Measurements from ENCODE around the gene TMEM106B.
"Not testable (repeated sequence)": the region's sequence is repeated elsewhere in the genome, so short reads cannot be mapped to it uniquely, and the experiment has no call there.

The TMEM106B gene

DNA sequence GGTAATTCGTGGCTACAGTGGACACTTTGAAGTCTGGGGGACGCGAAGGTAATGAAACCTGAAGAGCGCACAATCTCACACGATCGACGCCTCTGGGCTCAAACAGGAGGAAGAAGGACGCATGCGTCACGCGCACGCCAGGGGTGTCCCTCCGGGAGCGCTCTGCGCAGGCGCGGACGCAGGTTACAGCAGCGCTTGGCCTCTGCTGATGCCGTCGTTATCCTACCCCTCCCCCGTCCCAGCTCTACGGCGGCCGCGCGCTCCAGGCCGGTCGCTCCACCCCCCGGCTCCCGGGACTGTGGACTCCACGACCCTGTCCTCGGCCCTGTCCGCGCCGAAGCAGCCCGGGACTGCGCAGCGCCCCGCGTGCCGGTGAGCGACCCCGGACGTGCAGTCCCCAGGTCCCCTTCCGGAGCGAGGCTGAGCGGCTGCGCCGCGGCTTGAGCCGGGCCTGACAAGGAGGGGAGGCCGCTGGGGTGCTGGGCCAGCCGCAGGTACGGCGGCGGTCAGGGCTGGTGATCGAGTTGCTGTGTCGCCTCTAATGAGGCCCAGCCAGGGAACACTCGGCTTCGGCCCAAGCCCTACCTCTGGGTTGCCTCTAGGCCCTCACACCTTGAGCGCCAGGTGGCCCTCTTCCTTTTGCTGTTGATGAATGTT is at the start of gene TMEM106B:
Gene TMEM106B (plus strand): TSS at position 241 of the 657 bp plus-strand sequence. CDS start 3,517 bp downstream, outside the sequence.
- peak; percentile 97 for DNase-seq

DNA sequence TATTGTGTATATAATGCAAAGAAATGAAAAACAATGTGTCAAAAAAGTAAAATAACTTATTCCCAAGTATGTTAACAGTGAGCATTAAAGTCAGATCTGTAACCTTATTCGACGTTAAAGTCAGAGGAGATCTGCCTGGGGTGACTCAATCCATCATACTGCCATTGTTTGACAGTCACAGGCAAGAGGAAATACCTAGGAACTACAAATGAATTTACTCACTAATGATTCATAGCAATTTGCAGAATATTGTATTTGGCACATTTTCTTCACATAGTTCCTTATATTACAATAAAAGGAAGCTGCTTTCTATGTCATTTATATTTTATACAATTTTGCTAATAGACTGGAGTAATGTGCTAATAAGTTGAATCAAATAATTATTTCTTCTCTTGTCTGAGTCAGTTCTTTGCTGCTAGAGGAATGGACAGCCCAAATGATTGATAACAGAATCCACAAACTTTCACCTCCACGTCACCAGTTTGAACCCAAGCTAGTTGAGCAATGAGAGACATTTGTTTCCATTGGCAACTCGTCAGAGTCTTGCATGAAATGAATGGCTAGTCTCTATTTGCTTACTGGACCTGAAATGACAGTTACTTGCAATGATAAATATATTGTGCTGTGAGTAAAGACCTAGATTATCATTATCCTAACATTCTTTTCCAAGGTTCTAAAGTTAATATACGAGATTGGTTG is 48.5 kb upstream of the TMEM106B start:
- no peak for DNase-seq

DNA sequence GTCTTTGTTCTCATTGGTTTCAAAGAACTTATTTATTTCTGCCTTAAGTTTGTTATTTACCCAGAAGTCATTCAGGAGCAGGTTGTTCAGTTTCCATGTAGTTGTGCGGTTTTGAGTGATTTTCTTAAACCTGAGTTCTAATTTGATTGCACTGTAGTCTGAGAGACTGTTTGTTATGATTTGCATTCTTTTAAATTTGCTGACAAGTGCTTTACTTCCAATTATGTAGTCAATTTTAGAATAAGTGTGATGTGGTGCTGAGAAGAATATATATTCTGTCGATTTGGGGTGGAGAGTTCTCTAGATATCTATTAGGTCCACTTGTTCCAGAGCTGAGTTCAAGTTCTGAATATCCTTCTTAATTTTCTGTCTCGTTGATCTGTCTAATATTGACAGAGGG is 43.0 kb upstream of the TMEM106B start:
- DNase-seq: not testable (repeated sequence)

DNA sequence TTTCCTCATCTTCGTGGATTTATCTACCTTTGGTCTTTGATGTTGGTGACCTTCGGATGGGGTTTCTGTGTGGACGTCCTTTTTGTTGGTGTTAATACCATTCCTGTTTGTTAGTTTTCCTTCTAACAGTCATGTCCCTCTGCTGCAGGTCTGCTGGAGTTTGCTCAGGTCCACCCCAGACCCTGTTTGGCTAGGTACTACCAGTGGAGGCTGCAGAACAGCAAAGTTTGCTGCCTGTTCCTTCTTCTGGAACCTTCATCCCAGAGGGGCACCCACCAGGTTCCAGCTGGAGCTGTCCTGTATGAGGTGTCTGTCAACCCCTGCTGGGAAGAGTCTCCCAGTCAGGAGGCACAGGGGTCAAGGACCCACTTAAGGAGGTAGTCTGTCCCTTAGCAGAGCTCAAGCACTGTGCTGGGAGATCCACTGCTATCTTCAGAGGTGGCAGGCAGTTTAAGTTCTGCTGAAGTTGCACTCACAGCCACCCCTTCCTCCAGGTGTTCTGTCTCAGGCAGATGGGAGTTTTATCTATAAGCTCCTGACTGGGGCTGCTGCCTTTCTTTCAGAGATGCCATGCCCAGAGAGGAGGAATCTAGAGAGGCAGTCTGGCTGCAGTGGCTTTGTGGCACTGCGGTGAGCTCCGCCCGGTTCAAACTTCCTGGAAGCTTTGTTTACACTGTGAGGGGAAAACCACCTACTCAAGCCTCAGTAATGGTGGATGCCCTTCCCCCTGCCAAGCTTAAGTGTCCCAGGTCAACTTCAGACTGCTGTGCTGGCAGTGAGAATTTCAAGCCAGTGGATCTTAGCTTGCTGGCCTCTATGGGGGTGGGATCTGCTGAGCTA is 40.9 kb upstream of the TMEM106B start:
- peak; percentile 39 for DNase-seq

DNA sequence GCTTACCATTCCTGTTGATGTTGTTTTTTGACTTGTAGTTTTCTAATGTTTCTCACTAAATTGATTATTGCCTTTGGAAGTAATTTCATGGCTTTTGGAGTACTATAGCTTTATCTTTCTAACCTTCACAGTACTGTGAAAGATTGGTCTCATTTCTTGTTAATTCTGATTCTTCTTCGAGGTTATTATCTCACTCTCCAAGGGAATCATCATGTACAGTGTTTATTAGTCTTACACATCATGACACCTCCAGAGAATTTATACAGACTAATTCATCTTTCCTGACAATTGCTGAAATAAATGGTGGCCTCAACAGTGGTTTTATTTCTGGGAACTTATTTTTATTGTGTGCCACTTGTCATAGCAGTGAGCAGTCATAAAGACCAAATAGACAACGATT is 37.4 kb upstream of the TMEM106B start:
- no peak for DNase-seq

DNA sequence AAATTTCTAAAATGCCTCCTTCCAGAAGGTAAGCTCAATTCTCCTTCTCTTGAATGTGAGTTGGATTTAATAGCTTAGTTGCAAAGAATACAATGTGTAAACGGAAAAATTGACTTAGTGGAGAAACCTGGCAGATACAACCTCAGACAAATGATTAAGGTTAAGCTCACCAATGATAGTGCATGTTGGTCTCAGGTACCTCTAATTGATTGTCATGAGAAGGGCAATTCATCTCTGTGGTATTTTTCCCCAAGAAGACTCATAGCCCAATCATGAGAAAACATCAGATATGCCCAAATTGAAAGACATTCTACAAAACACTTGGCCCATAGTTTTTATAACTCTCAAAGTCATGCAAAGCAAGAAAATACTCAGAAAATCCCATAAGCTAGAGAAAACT is 36.2 kb upstream of the TMEM106B start:
- no peak for DNase-seq

DNA sequence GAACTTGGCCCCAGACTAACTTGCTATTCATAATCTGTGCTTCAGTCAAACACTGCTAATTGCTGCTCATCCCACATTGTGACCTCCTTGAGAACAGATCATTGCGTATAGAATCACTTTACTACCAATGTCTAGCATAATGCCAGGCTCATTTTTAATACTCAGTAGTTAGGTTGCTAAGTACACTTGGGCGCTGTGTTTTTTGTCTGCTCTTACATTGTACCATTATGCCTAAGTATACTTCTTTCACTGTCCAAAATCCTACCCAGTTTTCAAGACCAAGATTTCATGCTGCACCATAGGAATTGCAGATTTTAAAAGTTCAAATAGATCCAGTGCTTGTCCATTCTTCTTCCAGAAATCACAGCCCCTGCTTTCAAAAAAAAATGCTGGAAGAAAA is 32.8 kb upstream of the TMEM106B start:
- DNase-seq: no peak

DNA sequence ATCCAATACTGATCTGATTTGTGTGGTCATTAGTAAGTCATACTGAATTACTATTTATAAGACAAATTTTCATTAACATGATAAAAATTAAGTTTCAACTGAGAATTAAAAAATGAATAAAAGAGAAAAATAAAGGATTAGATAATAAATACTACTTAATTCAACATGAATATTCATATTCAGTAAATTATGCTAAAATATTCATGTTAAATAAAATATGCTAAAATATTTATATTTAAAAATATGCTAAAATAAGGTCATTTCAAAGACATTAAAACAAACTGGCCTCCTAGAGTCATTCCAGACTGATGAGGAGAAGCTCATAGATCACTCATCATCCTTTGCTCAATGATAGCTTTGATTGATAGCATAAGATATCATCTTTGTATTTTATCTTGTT is 16.7 kb upstream of the TMEM106B start:
- DNase-seq: no peak

DNA sequence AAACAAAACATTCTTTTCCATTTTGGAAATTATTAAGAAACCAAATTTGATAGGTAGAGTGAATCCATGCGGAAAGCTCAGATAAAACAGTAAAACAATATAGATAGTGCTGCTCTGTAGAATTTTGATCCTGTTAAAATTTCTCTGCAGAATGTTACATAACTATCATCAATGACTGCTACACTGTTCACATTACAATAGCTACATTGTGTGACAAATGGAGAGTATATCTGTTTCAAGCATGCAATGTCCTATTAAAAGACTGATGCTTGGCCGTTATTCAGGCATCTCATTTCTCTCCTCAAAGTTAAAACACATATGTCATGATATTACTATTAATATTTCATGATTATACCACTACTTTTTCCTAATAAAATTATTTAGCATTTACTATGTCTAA is 14.7 kb upstream of the TMEM106B start:
- no peak for DNase-seq

DNA sequence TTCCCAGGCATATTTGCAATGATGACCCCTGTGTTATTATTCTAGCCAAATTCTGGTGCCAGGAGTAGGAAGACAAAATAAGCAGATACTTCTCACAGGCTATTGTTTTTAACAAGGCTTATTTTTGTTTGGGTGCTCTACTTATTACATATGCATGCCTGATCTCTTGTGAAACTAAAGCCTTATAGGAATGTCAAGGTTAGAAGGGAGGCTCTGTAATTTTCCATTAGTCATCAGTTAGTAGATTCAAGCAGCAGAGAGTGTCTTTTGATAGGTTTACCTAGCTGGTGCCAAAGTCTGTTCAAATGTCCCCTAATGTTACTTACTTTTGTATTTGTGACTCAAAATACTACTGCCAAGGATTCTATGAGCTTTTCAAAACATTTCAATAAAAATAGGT is 11.7 kb upstream of the TMEM106B start:
- no peak for DNase-seq

DNA sequence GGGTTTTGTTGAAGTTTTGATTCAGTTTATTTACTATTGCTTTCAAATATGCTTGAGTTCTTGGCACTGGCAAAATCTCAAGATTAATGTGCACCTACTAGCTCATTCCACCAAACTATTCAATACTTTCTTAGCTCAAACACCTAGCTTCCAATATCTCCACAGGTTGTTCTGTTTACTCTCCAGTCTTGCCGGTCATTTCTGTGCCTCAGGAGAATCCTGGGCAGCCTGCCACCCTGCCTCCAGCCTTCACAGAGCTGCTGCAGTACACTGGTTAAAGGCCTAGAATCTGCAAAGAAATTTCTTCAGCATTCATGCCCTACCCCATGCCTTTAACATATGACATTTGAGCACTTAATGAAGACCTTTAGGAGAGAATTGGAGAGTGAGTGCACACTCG is 4.0 kb upstream of the TMEM106B start:
- DNase-seq: no peak

DNA sequence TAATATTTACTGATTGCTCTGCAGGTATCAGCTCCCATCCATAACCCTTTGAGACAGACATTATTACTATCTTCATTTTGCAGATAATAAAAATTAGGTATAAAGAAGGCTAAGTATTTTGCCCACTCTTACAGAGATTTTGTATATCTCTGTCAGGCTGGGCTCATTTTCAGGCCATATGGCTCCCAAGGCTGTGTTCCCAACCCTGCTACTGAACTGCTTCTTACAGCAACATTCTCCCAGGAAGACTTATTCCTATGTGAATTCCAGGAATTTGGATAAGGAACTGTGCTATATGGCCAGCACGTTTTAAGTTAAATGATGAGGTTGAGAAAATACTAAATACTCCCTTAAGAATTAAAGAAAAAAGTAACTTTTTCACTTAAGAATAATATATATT is 1.9 kb upstream of the TMEM106B start:
- no peak for DNase-seq

DNA sequence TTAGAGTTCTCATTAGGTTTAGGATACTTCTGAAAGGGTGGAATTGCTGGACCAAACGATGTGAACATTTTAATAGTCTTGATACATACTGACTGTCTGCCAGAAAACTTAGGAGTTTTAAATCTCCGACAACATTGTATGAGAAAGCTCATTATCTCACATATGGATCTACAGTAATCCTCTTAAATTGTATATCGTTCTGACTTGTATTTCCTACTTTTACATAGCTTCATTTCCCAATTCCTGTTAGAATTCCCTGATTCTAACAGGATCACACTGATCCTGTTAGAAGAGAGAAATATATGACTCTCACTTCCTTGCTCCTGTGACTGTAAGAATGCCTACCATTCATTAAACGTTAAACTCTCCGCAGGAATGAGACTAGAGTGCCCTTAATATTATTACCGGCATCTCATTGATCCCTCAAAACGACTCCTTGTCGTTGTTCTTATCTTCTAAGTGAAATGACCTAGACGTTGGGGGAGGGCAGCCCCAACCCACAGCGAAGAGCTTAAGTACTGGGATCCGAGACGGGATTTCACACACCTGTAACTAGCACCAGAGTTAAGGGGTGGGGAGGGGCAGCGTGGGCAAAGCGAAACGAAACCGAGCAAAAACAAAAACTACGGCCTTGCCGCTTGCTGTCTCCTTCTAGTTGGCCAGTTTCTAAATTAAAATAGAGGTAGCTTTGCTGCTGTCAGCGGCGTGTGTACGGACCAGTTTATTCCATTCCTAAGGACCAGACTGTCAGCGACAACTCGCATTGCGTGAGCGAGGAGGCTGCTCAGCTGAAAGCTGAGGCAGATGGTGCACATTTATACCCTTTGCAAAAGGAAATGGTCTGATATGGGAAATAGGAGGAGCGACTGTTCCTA is 678 bp upstream of the TMEM106B start:
- DNase-seq: no peak

DNA sequence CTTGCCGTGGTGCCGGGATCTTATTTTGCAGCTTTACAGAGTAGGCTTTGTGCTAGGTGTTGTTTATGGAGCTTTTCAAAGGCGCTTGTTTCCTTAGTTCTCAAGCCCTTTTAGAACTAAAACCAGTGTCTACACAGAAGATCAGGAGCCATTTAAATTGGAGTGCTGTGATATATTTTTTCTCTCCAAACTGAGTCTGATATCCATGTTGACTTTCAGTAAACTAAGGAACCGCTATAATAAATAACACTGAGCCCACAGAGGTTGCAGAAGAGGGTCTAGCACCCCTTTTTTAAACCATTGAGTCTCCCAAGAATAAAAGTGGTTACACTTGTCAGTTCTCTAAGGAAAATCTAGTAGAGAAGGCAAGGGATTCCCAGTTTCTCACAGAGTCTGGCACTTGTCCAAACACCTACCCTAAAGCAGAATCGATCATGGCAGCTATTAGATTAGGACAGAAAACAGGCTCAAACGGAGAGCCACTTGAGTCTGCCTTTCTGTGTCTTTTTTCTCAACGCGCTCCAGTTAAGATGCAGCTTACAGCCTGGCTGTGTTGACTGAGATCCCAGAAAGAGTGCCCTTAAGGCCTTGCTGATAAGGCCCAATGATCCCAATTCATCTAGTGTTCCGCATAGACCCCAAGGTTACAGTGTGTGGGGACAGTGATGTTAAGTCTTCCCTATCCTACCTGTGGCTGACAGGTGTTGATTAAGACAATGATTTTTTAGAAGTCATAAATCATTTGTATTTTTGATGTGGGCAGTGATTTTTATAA is 804 bp downstream of the TMEM106B start:
- DNase-seq: peak; percentile 2

DNA sequence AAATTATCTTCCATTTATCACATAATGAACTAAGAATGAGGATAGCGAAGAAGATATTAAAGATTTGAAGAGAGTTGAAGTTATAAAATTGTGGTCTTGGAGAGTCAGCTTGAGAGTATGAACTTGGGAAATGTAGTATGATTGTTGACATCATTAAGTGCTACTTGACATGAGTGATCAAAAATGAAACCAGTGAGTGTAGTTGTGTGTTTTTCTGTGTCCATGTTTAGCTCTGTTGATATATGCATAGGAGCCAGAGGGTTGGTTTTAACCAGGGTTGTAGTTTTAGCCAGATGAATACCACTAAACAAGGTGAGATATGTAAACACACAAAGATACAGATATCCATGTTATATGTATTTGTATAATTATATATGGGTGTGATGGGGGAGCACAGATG is 6.2 kb downstream of the TMEM106B start:
- DNase-seq: peak; percentile 12

DNA sequence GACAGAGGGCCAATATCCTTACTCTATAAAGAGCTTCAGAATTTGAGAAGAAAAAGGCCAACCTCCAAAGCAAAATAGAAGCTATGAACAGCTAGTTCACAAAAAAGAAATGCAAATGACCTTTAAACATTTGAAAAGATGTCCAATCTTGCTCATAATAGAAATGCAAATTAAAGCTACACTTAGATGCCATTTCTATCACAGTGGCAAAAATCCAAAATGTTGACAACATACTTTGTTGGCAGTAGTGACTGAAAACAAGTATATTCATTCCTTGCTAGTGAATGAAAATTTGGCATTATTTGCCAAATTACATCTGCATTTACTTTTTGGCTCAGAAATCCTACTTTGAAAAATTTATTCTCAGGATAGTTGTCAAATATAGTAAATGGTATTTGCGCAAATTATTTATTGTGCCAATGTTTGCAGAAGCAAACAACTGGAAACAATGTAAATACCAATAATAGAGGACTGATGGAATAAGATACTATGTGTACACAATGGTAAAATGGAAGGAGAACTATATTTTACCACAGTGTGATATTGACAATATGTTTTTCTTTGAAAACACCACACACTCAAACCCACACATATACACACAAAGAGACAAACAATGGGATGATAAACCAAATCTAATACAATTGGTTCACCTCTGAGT is 9.4 kb downstream of the TMEM106B start:
- no peak for DNase-seq

DNA sequence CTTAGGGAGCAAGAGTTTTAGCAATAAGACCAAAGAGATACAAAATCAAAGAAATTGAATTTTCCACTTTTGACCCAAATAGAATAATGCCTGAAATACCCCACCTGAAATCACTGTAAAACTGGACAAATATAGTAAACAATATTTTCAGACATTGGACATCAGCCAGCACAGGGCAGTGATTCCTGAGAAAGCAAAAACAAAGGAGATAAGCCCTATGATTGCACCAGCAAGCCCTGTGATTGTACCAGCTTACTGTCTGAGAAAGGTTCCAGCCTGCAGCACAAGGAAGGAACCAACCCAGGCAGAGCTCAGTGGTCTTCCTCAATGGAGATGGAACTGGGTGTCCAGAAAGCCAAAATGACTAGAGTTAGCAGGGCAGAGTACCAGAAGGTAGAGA is 10.3 kb downstream of the TMEM106B start:
- DNase-seq: no peak

DNA sequence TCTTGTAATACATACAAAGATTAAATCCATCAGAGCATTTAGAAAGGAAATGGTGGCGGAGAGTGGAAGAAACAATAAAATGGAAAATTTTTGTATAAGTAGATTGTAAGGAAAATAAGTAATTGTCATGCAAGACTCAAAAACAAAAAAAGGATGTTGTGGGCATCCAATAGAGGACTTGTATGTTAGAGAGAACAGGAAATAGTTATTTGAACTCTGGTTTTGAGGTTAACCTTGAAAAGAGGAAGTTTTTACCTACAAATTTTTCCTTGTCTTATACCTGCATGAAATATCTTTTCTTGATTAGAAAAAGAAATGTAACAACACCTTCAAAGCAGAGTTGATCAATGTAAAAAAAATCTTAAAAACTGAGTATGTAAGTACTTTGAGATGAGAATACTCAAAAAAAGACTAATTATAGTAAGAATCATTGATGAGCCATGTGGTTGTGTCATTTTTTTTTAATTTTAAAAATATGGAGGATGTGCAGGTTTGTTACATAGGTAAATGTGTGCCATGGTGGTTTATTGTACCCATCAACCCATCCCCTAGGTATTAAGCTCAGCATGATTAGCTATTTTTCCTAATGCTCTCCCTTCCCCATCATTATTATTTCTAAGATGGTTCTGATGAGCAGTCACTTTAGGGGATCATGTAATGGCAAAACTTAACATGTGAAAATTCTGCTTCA is 11.9 kb downstream of the TMEM106B start:
- peak; percentile 3 for DNase-seq

DNA sequence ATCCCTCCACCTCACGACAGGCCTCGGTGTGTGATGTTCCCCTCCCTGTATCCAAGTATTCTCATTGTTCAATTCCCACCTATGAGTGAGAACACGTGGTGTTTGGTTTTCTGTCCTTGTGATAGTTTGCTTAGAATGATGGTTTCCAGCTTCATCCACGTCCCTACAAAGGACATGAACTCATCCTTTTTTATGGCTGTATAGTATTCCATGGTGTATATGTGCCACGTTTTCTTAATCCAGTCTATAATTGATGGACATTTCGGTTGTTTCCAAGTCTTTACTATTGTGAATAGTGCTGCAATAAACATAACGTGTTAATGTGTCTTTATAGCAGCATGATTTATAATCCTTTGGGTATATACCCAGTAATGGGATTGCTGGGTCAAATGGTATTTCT is 13.9 kb downstream of the TMEM106B start:
- not testable (repeated sequence) for DNase-seq

DNA sequence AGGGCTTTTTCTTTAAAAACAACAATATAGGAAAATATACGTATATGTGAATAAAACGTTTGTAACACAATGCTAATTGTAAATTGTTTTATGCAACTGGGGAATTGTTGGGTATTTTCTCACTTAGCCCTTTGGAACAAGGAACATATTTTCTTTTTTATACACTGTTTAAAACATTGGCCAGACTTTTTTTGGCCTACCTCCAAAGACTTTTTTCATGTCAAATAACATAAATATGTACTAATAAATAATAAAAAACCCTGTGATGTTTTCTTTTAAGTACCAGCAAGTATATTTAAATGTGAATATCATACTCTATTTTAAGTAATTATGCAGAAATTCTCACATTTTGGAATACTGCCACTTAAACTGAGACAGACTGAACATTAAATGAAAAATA is 15.7 kb downstream of the TMEM106B start:
- no peak for DNase-seq

DNA sequence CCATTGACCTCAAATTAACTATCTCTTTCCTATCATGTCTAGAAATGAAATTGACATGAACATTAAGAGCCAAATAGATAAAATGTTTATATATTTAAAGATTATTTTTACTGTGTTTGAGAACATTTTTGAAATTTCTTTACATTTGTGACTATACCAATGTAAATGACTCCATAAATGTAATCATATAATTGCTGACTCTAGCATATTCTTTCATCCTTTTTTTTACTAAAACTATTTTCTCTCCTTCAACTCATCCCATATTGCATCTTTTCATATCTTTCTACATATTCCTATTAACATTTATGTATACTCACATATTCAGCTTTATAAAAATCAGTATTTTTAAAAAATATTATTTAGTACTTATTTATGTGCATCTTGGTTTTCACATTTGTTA is 16.9 kb downstream of the TMEM106B start:
- DNase-seq: no peak

Data from activated CD4-positive, alpha-beta T cell treated with anti-CD3 and anti-CD28 coated beads, Interleukin-2, Interleukin-6, amounts not matched to agents 100 ng/mL and 50 ng/mL, durations not matched to agents 16 hours and 8 hours (primary cell).